ENCODE measurements around the gene DVL2.

DVL2 gene

GRCh38 chr17:7218758-7219157 is 15.6 kb downstream of the DVL2 start:
- in situ Hi-C loops (cut with MboI; ENCODE audit: low pct_unique_long_range_greater_than_20kb, low sequenced_read_pairs, unreplicated experiment), result no loop called here
- no peak for TF ChIP-seq CTCF (IDR thresholded peaks at IDR 0.05; ENCODE audit: extremely low read depth, insufficient read depth, missing control alignments)
- no peak for DNase-seq (ENCODE audit: low spot score)

- TF ChIP-seq CTCF (IDR thresholded peaks at IDR 0.05; ENCODE audit: extremely low read depth, insufficient read depth, missing control alignments), result no peak
These were observed 16.2 kb downstream of the DVL2 start for GRCh38 chr17:7218166-7218565.

GRCh38 chr17:7217113-7217987 is 17.0 kb downstream of the DVL2 start:
- in situ Hi-C loops (cut with MboI; ENCODE audit: low pct_unique_long_range_greater_than_20kb, low sequenced_read_pairs, unreplicated experiment), result no loop called here
- DNase-seq (ENCODE audit: low spot score), result peak; percentile 64
- TF ChIP-seq CTCF (IDR thresholded peaks at IDR 0.05; ENCODE audit: extremely low read depth, insufficient read depth, missing control alignments), result no peak

More at GRCh38 chr17:7218166-7218565, 16.2 kb downstream of the DVL2 start:
- DNase-seq (ENCODE audit: low spot score), result no peak
- in situ Hi-C loops (cut with MboI; ENCODE audit: low pct_unique_long_range_greater_than_20kb, low sequenced_read_pairs, unreplicated experiment), result no loop called here

GRCh38 chr17:7216242-7217112 is 17.8 kb downstream of the DVL2 start:
- no peak for DNase-seq (ENCODE audit: low spot score)
- in situ Hi-C loops (cut with MboI; ENCODE audit: low pct_unique_long_range_greater_than_20kb, low sequenced_read_pairs, unreplicated experiment), result no loop called here
- TF ChIP-seq CTCF (IDR thresholded peaks at IDR 0.05; ENCODE audit: extremely low read depth, insufficient read depth, missing control alignments), result no peak

GRCh38 chr17:7215652-7216180 is 18.6 kb downstream of the DVL2 start:
- no peak for DNase-seq (ENCODE audit: low spot score)
- in situ Hi-C loops (cut with MboI; ENCODE audit: low pct_unique_long_range_greater_than_20kb, low sequenced_read_pairs, unreplicated experiment), result no loop called here
- TF ChIP-seq CTCF (IDR thresholded peaks at IDR 0.05; ENCODE audit: extremely low read depth, insufficient read depth, missing control alignments), result no peak

GRCh38 chr17:7215136-7215638 is 19.1 kb downstream of the DVL2 start:
- DNase-seq (ENCODE audit: low spot score), result no peak
- in situ Hi-C loops (cut with MboI; ENCODE audit: low pct_unique_long_range_greater_than_20kb, low sequenced_read_pairs, unreplicated experiment), result no loop called here
- no peak for TF ChIP-seq CTCF (IDR thresholded peaks at IDR 0.05; ENCODE audit: extremely low read depth, insufficient read depth, missing control alignments)
